GM21360 (cell line): ENCODE data around the gene ZFAND2B.
"Not testable (repeated sequence)": the region's sequence is repeated elsewhere in the genome, so short reads cannot be mapped to it uniquely, and the experiment has no call there.

ENCODE experiments used
- ATAC-seq: cut with Tn5 transposase; IDR thresholded peaks from one replicate; pipeline ENCODE4 v1.9.1; 2021; ENCODE audit warnings: mild to moderate bottlenecking, moderate library complexity; ENCODE audit not compliant: unreplicated experiment

ZFAND2B gene

GRCh38 chr2:219175928-219176817 lies 30.4 kb upstream of the ZFAND2B start:
- peak; percentile 25 for ATAC-seq

- peak; percentile 53 for ATAC-seq
These were observed 29.6 kb upstream of the ZFAND2B start, which contains the start of gene CNPPD1 for GRCh38 chr2:219176818-219177551. CNPPD1 (minus strand) TSS chr2:219176925; CDS start chr2:219176828, 97 bp downstream.

GRCh38 chr2:219177552-219178376 lies 28.8 kb upstream of the ZFAND2B start, which contains the start of gene RETREG2:
RETREG2 (plus strand) TSS chr2:219178275; CDS start chr2:219178353, 78 bp downstream.
- peak; percentile 36 for ATAC-seq

- ATAC-seq = peak; percentile 21
These were observed 28.0 kb upstream of the ZFAND2B start for GRCh38 chr2:219178377-219179175.

- no peak for ATAC-seq
These were observed 26.7 kb upstream of the ZFAND2B start for GRCh38 chr2:219179601-219180465.

GRCh38 chr2:219180961-219181360 lies 25.6 kb upstream of the ZFAND2B start:
- no peak for ATAC-seq

GRCh38 chr2:219181531-219181930 lies 25.1 kb upstream of the ZFAND2B start:
- ATAC-seq = no peak

GRCh38 chr2:219182331-219183150 lies 24.0 kb upstream of the ZFAND2B start:
- ATAC-seq = no peak

- ATAC-seq = no peak
These were observed 23.3 kb upstream of the ZFAND2B start for GRCh38 chr2:219183151-219183772.

- ATAC-seq = no peak
These were observed 22.5 kb upstream of the ZFAND2B start for GRCh38 chr2:219184121-219184520.

- no peak for ATAC-seq
These were observed 19.7 kb upstream of the ZFAND2B start for GRCh38 chr2:219186754-219187456.

- ATAC-seq = no peak
These were observed 9.2 kb upstream of the ZFAND2B start for GRCh38 chr2:219197388-219197787.

GRCh38 chr2:219198974-219199373 lies 7.6 kb upstream of the ZFAND2B start:
- ATAC-seq = no peak

- ATAC-seq = no peak
These were observed 6.9 kb upstream of the ZFAND2B start for GRCh38 chr2:219199470-219200211.

GRCh38 chr2:219200502-219201326 lies 5.9 kb upstream of the ZFAND2B start:
- not testable (repeated sequence) for ATAC-seq

- ATAC-seq = not testable (repeated sequence)
These were observed 5.3 kb upstream of the ZFAND2B start for GRCh38 chr2:219201331-219201730.
